Mesenchymal stem cell (in vitro differentiated cells and primary cell): Measurements from ENCODE around the gene MRAP.
A peak's percentile ranks its signal among the peaks of the same experiment; 100 is the strongest.

Experiments used
- DNase-seq: peaks from one replicate; pipeline ENCODE4 v3.0.0-alpha.2; 2013
- H2AFZ ChIP-seq: one replicate; pipeline ENCODE4 v1.6.1; 2013; ENCODE audit warnings: low read depth, mild to moderate bottlenecking, control low read depth, inconsistent platforms, low read length, moderate library complexity
- H2AK5ac ChIP-seq: 2 replicates; pipeline ENCODE4 v1.6.1; 2013; ENCODE audit warnings: low read length, moderate library complexity, mild to moderate bottlenecking, inconsistent platforms; ENCODE audit not compliant: severe bottlenecking
- H2BK120ac ChIP-seq: one replicate; pipeline ENCODE4 v1.6.1; 2013; ENCODE audit warnings: low read depth, mild to moderate bottlenecking, inconsistent platforms, low read length, moderate library complexity
- H2BK12ac ChIP-seq, 2 experiments: one replicate each; pipeline ENCODE4 v1.6.1; 2013; ENCODE audit warnings: inconsistent platforms in 2 of 2, low read length in 2 of 2, mild to moderate bottlenecking in 2 of 2, moderate library complexity in 2 of 2, control low read depth in 1 of 2
- H2BK15ac ChIP-seq: one replicate; pipeline ENCODE4 v1.6.1; 2013; ENCODE audit warnings: mild to moderate bottlenecking, low read depth, inconsistent platforms; ENCODE audit not compliant: poor library complexity, severe bottlenecking
- H2BK5ac ChIP-seq: 2 replicates; pipeline ENCODE4 v1.6.1; 2013; ENCODE audit warnings: low read depth, mild to moderate bottlenecking, low read length, control low read depth, inconsistent platforms; ENCODE audit not compliant: poor library complexity, severe bottlenecking
- H3K14ac ChIP-seq, 2 experiments: one replicate each; pipeline ENCODE4 v1.6.1; 2013; ENCODE audit warnings: inconsistent platforms in 2 of 2, low read length in 2 of 2, control low read depth in 1 of 2, mild to moderate bottlenecking in 1 of 2, moderate library complexity in 1 of 2
- H3K18ac ChIP-seq, 2 experiments: one replicate each; pipeline ENCODE4 v1.6.1; 2013; ENCODE audit warnings: inconsistent platforms in 2 of 2, low read length in 2 of 2, control low read depth in 1 of 2, low read depth in 1 of 2, mild to moderate bottlenecking in 1 of 2
- H3K23ac ChIP-seq, 2 experiments: one replicate each; pipeline ENCODE4 v1.6.1; 2013; ENCODE audit warnings: inconsistent platforms in 2 of 2, low read length in 2 of 2, mild to moderate bottlenecking in 2 of 2, moderate library complexity in 2 of 2, control low read depth in 1 of 2
- H3K27ac ChIP-seq: 2 replicates; pipeline ENCODE4 v1.5.1; 2013; ENCODE audit warnings: mild to moderate bottlenecking, moderate library complexity, low read length, control low read depth, inconsistent platforms; ENCODE audit not compliant: poor library complexity, severe bottlenecking
- H3K27me3 ChIP-seq, 2 experiments: 2 replicates each; pipeline versions ENCODE4 v1.6.1 to v1.7.0; 2013; ENCODE audit warnings: low read length in 2 of 2, mild to moderate bottlenecking in 2 of 2, moderate library complexity in 2 of 2, control low read depth in 1 of 2, inconsistent platforms in 1 of 2; ENCODE audit not compliant: control insufficient read depth in 1 of 2, insufficient read depth in 1 of 2
- H3K36me3 ChIP-seq, 2 experiments: 2 replicates each; pipeline versions ENCODE4 v1.6.1 to v1.7.0; 2013; ENCODE audit warnings: low read length in 2 of 2, control low read depth in 1 of 2, inconsistent platforms in 1 of 2, low read depth in 1 of 2, mild to moderate bottlenecking in 1 of 2; ENCODE audit not compliant: insufficient read depth in 2 of 2, control insufficient read depth in 1 of 2
- H3K4ac ChIP-seq, 2 experiments: one replicate each; pipeline ENCODE4 v1.6.1; 2013; ENCODE audit warnings: inconsistent platforms in 2 of 2, low read length in 2 of 2, mild to moderate bottlenecking in 2 of 2, moderate library complexity in 2 of 2, control low read depth in 1 of 2, low read depth in 1 of 2
- H3K4me1 ChIP-seq: 2 replicates; pipeline ENCODE4 v1.6.1; 2013; ENCODE audit warnings: low read depth, low read length, control low read depth; ENCODE audit not compliant: control insufficient read depth, insufficient read depth
- H3K4me2 ChIP-seq: 2 replicates; pipeline ENCODE4 v1.6.1; 2013; ENCODE audit warnings: low read length, mild to moderate bottlenecking, inconsistent platforms; ENCODE audit not compliant: poor library complexity, severe bottlenecking
- H3K4me3 ChIP-seq, 2 experiments: 2 replicates each; pipeline versions ENCODE4 v1.5.1 to v1.7.0; 2013; ENCODE audit warnings: low read length in 2 of 2, mild to moderate bottlenecking in 2 of 2, control low read depth in 1 of 2, low read depth in 1 of 2; ENCODE audit not compliant: insufficient read depth in 1 of 2
- H3K79me1 ChIP-seq: replicated peaks from 2 replicates; pipeline ENCODE4 v1.6.1; 2013; ENCODE audit warnings: mild to moderate bottlenecking, control low read depth, low read length, inconsistent platforms; ENCODE audit not compliant: poor library complexity, severe bottlenecking
- H3K9ac ChIP-seq: 2 replicates; pipeline ENCODE4 v1.7.0; 2013; ENCODE audit warnings: mild to moderate bottlenecking, low read length, moderate library complexity
- H3K9me3 ChIP-seq: 2 replicates; pipeline ENCODE4 v1.7.0; 2013; ENCODE audit warnings: mild to moderate bottlenecking, low read length; ENCODE audit not compliant: control insufficient read depth
- H4K8ac ChIP-seq: one replicate; pipeline ENCODE4 v1.6.1; 2013; ENCODE audit warnings: inconsistent platforms, mild to moderate bottlenecking, low read length, moderate library complexity
- H4K91ac ChIP-seq: one replicate; pipeline ENCODE4 v1.6.1; 2013; ENCODE audit warnings: mild to moderate bottlenecking, low read length, inconsistent platforms
- WGBS: methylation state at CpG from one replicate; pipeline ENCODE4 v1.1.7; 2013; ENCODE audit warnings: mixed read lengths; 5-methylcytosine and 5-hydroxymethylcytosine counted together

MRAP gene

GRCh38 chr21:32353002-32353711 is 54.5 kb downstream of the MRAP start:
- Histone ChIP-seq H3K79me1 (peaks cover 32% of the 10 kb centered on the region), H3K18ac (no peak overlapping the region), H2BK12ac (no peak overlapping the region), H2AFZ (no peak overlapping the region), H3K9ac (no peak overlapping the region), H2AK5ac (no peak overlapping the region), H3K4ac (no peak overlapping the region), H3K14ac (no peak overlapping the region), H4K91ac (no peak overlapping the region), H3K27ac (no peak overlapping the region), H3K27me3 (no peaks in the 10 kb centered on the region), H2BK15ac (no peak overlapping the region), H2BK120ac (no peak overlapping the region), H3K4me3 (no peak overlapping the region), H2BK5ac (no peak overlapping the region), H4K8ac (no peak overlapping the region), H3K4me1 (no peaks in the 10 kb centered on the region), H3K4me2 (no peak overlapping the region), H3K9me3 (no peaks in the 10 kb centered on the region), H3K36me3 (peaks cover 74 to 97% of the 10 kb centered on the region in 2 experiments), H3K23ac (no peak overlapping the region)
- no peak for DNase-seq
- 90% methylated on average over 8 of the region's 8 CpGs for WGBS

- H3K23ac ChIP-seq = no peak overlapping the region
- no peak overlapping the region for H3K4me2 ChIP-seq
- no peak overlapping the region for H3K14ac ChIP-seq
- no peaks in the 10 kb centered on the region for H3K9me3 ChIP-seq
- H2AK5ac ChIP-seq = no peak overlapping the region
- H4K91ac ChIP-seq = no peak overlapping the region
- no peak for DNase-seq
- H3K4ac ChIP-seq = no peak overlapping the region
- H3K9ac ChIP-seq = no peak overlapping the region
- no peak overlapping the region for H2BK5ac ChIP-seq
- no peaks in the 10 kb centered on the region for H3K27me3 ChIP-seq
- H3K27ac ChIP-seq = no peak overlapping the region
- no peak overlapping the region for H3K4me3 ChIP-seq
- no peak overlapping the region for H2AFZ ChIP-seq
- WGBS = 100% methylated on average over 1 of the region's 1 CpG
- peaks cover 71 to 98% of the 10 kb centered on the region in 2 experiments for H3K36me3 ChIP-seq
- no peak overlapping the region for H3K18ac ChIP-seq
- no peak overlapping the region for H4K8ac ChIP-seq
- no peak overlapping the region for H2BK12ac ChIP-seq
- H2BK15ac ChIP-seq = no peak overlapping the region
- H3K79me1 ChIP-seq = peaks cover 30% of the 10 kb centered on the region
- H3K4me1 ChIP-seq = no peaks in the 10 kb centered on the region
- no peak overlapping the region for H2BK120ac ChIP-seq
Observed at GRCh38 chr21:32356874-32357395, 58.3 kb downstream of the MRAP start.

- Histone ChIP-seq H3K4me1 (no peaks in the 10 kb centered on the region), H3K4me3 (no peak overlapping the region), H2AFZ (no peak overlapping the region), H2AK5ac (no peak overlapping the region), H3K9ac (no peak overlapping the region), H4K91ac (no peak overlapping the region), H2BK15ac (no peak overlapping the region), H4K8ac (no peak overlapping the region), H3K4me2 (no peak overlapping the region), H3K79me1 (peaks cover 38% of the 10 kb centered on the region), H3K18ac (no peak overlapping the region), H2BK5ac (no peak overlapping the region), H3K23ac (no peak overlapping the region), H2BK12ac (no peak overlapping the region), H2BK120ac (no peak overlapping the region), H3K9me3 (no peaks in the 10 kb centered on the region), H3K27me3 (no peaks in the 10 kb centered on the region), H3K27ac (no peak overlapping the region), H3K36me3 (peaks cover 77 to 98% of the 10 kb centered on the region in 2 experiments), H3K14ac (no peak overlapping the region), H3K4ac (no peak overlapping the region)
- DNase-seq = peak; percentile 7
- WGBS = 89% methylated on average over 7 of the region's 7 CpGs
Observed at GRCh38 chr21:32359719-32360260, 61.1 kb downstream of the MRAP start.

GRCh38 chr21:32360401-32360975 is 61.8 kb downstream of the MRAP start:
- Histone ChIP-seq H3K9ac (no peak overlapping the region), H3K36me3 (peaks cover 80 to 97% of the 10 kb centered on the region in 2 experiments), H3K14ac (no peak overlapping the region), H2BK15ac (no peak overlapping the region), H3K4me1 (no peaks in the 10 kb centered on the region), H2AFZ (no peak overlapping the region), H3K27ac (no peak overlapping the region), H3K18ac (no peak overlapping the region), H4K8ac (no peak overlapping the region), H3K79me1 (peaks cover 43% of the 10 kb centered on the region), H2BK5ac (no peak overlapping the region), H3K4me3 (no peak overlapping the region), H3K9me3 (no peaks in the 10 kb centered on the region), H3K27me3 (no peaks in the 10 kb centered on the region), H4K91ac (no peak overlapping the region), H2AK5ac (no peak overlapping the region), H3K23ac (no peak overlapping the region), H2BK120ac (no peak overlapping the region), H2BK12ac (no peak overlapping the region), H3K4me2 (no peak overlapping the region), H3K4ac (no peak overlapping the region)
- DNase-seq = no peak
- 97% methylated on average over 5 of the region's 5 CpGs for WGBS
